ENCODE results near the gene PRMT3. TPM values are rescaled to one million over a fixed set of nuclear protein-coding genes. Genes with fewer than 3 reads are reported as not detected.
A peak's percentile ranks its signal among the peaks of the same experiment; 100 is the strongest.
"Not testable (repeated sequence)": the region's sequence is repeated elsewhere in the genome, so short reads cannot be mapped to it uniquely, and the experiment has no call there.

PRMT3 gene
- total RNA-seq, 4 donors from 2014 or later, result 15.2 to 38.1 (median 23.0) TPM

GRCh38 chr11:20373568-20374209 is 13.8 kb upstream of the PRMT3 start:
- Histone ChIP-seq H3K4me3 (no peak overlapping the region), H3K4me1 (peaks cover 0 to 12% (median 0%) of the 10 kb centered on the region in 3 donors), H3K27ac (no peak overlapping the region), H3K36me3 (peaks cover 0 to 61% (median 0%) of the 10 kb centered on the region in 3 donors), H3K27me3 (no peaks in the 10 kb centered on the region), H3K9me3 (no peaks in the 10 kb centered on the region)
- DNase-seq, result no peak
- intact Hi-C loops (cut with DNase I), result no loop called here
- 55 to 73% methylated on average over 3 of the region's 3 CpGs for WGBS, 2 donors
- TF ChIP-seq POLR2A (IDR thresholded peaks at IDR 0.05) (no peak), CTCF (IDR thresholded peaks at IDR 0.05) (no peak)

- no peaks in the 10 kb centered on the region for H3K9me3 ChIP-seq
- no peak overlapping the region for H3K4me3 ChIP-seq
- no peak overlapping the region for H3K27ac ChIP-seq
- no peak for TF ChIP-seq POLR2A (IDR thresholded peaks at IDR 0.05)
- no peak for TF ChIP-seq CTCF (IDR thresholded peaks at IDR 0.05)
- H3K4me1 ChIP-seq, result peaks cover 0 to under 1% (median 0%) of the 10 kb centered on the region in 3 donors
- no peak for DNase-seq
- peaks cover 0 to 67% (median 5%) of the 10 kb centered on the region in 3 donors for H3K36me3 ChIP-seq
- H3K27me3 ChIP-seq, result no peaks in the 10 kb centered on the region
- intact Hi-C loops (cut with DNase I), result no loop called here
- WGBS, 2 donors, result 72 to 75% methylated on average over 8 to 9 of the region's 9 CpGs
Measured at GRCh38 chr11:20374741-20375300, 12.7 kb upstream of the PRMT3 start.

DNA sequence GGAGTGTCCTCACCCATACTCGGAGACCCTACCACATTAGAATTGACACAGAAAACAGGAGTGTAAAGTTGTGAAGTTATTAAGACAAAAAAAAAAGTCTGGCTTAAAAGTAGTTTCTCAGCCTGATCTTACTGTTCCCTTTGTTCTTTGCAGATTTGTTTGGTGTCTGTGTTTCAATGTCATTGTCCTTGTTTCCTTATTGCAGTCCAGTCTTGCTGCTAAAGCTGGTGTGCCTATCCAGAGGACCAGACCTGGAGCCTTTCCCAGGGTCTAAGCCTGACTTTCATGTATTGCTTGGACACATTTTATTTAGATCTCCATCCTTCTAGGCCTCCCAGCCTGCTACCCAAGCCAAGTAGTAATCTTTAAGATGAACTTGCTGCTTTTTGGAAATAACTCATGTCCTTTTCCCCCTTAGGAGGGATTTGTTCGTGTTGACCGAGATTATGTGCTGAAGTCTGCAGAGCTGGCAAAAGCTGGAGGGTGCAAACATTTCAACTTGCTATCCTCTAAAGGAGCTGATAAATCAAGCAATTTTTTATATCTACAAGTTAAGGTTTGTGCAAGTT is 11.3 kb upstream of the PRMT3 start:
- H3K4me3 ChIP-seq, result no peak overlapping the region
- no peak for DNase-seq
- H3K36me3 ChIP-seq, result peaks cover 0 to 59% (median 8%) of the 10 kb centered on the region in 3 donors
- H3K27me3 ChIP-seq, result no peaks in the 10 kb centered on the region
- H3K9me3 ChIP-seq, result no peaks in the 10 kb centered on the region
- 80 to 92% methylated on average over 3 of the region's 3 CpGs for WGBS, 2 donors
- intact Hi-C loops (cut with DNase I), result no loop called here
- H3K27ac ChIP-seq, result no peak overlapping the region
- TF ChIP-seq POLR2A (IDR thresholded peaks at IDR 0.05) (no peak), CTCF (IDR thresholded peaks at IDR 0.05) (no peak)
- H3K4me1 ChIP-seq, result no peaks in the 10 kb centered on the region

GRCh38 chr11:20385996-20386395 is 1.5 kb upstream of the PRMT3 start:
- Histone ChIP-seq H3K36me3 (peaks cover 0 to 45% (median 6%) of the 10 kb centered on the region in 3 donors), H3K4me1 (peaks cover 0 to 24% (median 8%) of the 10 kb centered on the region in 3 donors)
- H3K27ac ChIP-seq; H3K27me3 ChIP-seq; H3K9me3 ChIP-seq; H3K4me3 ChIP-seq; intact Hi-C loops (cut with DNase I); DNase-seq: not testable (repeated sequence)
- WGBS, 2 donors, result 74 to 88% methylated on average over 13 of the region's 15 CpGs

DNA sequence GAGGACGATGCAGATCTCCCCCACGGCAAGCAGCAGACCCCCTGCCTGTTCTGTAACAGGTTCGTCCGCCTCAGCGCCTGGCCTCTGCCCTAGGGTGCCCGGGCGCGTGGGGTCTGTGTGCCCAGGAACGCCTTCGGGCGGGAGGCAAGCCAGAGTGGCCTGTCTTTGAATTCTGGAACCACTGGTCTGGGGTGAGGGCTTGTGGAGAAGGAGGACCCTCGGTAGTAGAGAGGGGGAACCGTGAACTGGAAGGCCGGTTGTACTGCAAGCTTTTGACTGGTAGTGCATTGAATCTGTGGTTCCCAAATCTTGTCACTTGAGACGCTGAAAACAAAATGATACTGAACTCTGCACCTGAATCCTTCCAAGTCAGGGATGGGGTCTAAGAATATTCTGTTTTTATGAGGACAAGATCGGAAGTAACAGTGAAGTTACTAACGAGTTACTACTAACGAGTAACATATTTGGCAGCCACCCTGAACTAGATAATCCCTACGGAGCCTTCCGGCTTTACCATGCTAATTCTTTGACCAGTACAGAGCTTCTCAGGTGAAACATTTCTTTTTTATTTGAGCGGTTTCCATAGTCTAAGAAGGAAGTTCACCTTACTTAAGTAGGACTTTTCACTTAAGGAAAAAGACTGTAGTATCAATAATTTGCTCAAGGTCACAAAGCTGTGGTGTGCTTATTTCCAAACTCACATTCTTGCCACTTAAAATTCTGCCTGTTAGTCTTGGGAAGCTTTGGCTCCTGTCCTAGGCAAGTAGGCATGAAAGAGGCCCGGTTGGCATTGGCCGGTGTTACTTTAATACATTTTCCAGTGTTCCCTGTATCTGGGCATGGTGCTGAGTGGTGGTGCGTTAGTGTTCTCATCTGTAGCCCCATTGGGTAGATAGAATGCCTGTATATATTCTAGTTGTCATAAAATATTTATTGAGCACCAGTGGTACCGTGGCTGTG is 860 bp downstream of the PRMT3 start:
- WGBS, 2 donors, result 9 to 11% methylated on average over 14 to 22 of the region's 25 CpGs
- Histone ChIP-seq H3K36me3 (peaks cover 0 to 46% (median 6%) of the 10 kb centered on the region in 3 donors), H3K4me1 (peaks cover 0 to 24% (median 8%) of the 10 kb centered on the region in 3 donors), H3K27me3 (no peaks in the 10 kb centered on the region), H3K27ac (peak overlapping the region; percentile 90 to 97 (median 92)), H3K4me3 (peak overlapping the region; percentile 81 to 92 (median 87)), H3K9me3 (no peaks in the 10 kb centered on the region)
- no peak for TF ChIP-seq POLR2A (IDR thresholded peaks at IDR 0.05)
- TF ChIP-seq CTCF (IDR thresholded peaks at IDR 0.05), result no peak
- no peak for DNase-seq
- intact Hi-C loops (cut with DNase I), result no loop called here

All from esophagus squamous epithelium (tissue), 5 donors.